HG03442 (cell line): ENCODE data around the gene SLC5A12.
A peak's percentile ranks its signal among the peaks of the same experiment; 100 is the strongest.

Experiments
- ATAC-seq: cut with Tn5 transposase; IDR thresholded peaks from one replicate; pipeline ENCODE4 v1.9.1; 2021; ENCODE audit warnings: mild to moderate bottlenecking, moderate library complexity; ENCODE audit not compliant: unreplicated experiment

The SLC5A12 gene, protein sequence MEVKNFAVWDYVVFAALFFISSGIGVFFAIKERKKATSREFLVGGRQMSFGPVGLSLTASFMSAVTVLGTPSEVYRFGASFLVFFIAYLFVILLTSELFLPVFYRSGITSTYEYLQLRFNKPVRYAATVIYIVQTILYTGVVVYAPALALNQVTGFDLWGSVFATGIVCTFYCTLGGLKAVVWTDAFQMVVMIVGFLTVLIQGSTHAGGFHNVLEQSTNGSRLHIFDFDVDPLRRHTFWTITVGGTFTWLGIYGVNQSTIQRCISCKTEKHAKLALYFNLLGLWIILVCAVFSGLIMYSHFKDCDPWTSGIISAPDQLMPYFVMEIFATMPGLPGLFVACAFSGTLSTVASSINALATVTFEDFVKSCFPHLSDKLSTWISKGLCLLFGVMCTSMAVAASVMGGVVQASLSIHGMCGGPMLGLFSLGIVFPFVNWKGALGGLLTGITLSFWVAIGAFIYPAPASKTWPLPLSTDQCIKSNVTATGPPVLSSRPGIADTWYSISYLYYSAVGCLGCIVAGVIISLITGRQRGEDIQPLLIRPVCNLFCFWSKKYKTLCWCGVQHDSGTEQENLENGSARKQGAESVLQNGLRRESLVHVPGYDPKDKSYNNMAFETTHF

DNA sequence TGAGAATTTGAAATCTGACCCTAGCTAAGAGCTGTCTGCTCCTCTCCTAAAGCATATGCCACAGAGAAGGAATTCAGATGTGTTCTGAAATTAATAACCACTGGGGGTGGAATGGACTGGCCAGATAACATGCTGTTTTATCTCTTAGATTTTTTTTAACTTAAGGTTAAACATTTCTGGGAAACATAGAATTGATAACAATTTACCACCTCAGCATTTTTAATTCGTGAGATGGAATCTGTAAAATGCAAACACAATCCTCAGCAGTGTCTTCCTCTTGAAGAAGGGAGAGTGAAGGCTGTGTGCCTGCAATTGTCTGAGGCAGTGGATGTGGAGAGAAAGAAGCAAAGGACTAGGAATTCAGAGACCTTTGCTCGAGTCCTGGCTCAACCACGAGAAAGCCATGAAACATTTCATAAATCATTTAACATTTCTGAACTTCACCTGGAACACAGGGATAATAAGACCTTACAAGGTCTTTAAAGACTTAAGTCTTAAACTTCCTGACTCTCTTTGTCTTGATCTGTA lies at the start of gene SLC5A12:
Gene SLC5A12 (minus strand): TSS at position 113 of the 528 bp plus-strand sequence. CDS start 346 bp downstream, outside the sequence.
- ATAC-seq, result no peak

DNA sequence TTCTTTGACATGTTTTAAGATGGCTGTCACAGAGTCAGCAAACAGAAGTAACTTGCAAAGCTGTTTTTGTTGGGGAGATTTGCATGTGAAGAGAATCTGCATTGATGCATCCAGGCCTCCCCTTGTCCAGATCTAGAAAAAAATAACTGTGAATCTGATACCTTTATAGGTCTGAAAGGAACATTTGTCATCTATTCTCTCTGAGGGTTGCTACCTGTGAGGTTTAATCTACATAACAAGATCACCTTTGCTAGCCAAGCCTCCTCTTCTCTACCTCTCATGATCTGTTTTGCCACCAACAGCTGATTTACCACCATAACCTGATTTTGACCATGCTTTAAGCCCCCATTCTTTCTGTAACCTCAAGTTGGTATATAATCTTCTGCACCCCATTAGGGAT lies 47.2 kb upstream of the SLC5A12 start:
- ATAC-seq, result no peak

DNA sequence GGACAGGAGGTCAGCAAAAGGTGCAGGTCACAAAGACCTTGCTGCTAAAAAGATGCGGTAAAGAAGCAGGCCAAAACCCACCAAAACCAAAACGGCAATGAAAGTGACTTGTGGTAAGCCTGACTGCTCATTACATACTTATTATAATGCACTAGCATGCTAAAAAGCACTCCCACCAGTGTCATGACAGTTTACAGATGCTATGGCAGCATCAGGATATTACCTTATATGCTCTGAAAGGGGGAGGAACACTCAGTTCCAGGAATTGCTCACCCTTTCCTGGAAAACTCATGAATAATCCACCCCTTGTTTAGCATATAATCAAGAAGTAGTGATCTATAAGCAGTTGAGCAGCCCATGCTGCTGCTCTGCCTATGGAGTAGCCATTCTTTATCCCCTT lies 45.2 kb upstream of the SLC5A12 start:
- no peak for ATAC-seq

DNA sequence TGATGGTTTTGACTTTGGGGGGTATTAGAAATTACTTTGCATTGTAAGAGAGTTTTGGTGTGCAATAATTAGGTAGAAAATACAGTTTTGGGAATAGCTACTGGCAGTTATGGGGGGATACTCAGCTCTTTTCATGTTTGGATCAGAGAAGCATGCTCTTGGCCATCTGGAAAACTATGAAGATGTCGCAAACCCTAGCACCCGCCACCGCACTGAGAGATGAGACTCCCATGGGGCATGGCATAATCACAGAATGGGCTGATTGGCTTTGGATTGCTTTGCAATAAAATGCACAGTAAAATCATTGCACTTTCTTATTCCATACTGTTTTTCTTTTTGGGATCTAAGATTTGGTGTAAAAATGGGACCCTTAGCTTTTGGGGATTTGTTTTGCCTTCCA lies 43.5 kb upstream of the SLC5A12 start:
- ATAC-seq, result no peak

DNA sequence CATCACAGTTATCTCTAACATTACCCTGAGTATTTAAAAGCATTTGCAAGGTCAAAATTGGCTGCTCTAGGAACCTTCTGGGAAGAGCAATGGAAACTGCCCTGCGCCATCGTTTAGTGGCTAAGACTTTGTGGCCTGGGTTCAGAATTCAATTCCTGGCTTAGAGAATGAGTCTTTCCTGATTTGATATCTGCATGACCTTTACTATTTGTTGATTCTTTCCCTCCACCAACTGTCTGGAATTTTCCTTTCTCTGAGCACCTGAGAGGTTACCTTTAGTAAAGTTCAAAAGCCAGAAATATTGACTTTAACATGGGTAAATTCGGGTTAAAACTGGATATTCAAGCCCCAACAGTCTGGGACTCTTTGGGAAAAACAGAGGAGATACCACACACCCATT lies 43.0 kb upstream of the SLC5A12 start:
- ATAC-seq, result no peak

DNA sequence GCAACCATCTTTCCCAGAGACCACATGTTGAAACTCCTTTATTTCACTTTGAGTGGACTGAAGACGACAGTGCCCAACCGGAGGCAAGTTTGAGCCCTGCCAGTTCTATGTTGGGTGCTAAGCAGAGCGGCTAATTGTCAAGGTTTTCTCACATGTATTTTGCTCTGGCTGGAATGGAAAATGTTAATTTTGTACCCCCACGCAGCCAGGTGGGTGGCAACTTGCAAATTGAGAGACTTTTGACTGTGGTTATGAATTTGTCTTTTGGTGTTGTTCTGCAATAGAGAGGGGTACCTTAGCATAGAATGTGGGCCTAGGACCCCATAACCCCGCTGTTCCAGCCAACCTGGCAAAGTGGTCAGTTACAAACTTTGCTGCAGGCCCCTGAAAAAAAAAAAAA lies 42.5 kb upstream of the SLC5A12 start:
- ATAC-seq, result no peak

DNA sequence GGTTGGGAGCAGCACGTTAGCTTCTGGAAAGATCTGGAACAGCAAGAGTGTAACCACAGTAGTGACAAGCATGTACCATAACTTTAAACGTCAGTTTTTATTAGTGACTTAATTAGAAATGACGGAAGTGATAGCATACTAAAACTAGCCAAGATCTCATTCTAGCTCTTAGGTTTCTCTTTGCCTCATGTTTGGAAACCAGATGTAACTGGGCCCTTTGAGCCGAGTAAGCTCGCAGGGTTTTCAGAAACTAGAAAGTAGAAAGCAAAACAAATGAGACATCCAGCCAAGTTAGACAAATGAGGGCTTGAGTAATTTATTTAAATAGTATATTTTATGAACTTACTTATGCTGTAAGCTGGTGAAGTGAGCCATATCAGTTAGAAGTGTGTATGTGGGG lies 40.2 kb upstream of the SLC5A12 start:
- no peak for ATAC-seq

DNA sequence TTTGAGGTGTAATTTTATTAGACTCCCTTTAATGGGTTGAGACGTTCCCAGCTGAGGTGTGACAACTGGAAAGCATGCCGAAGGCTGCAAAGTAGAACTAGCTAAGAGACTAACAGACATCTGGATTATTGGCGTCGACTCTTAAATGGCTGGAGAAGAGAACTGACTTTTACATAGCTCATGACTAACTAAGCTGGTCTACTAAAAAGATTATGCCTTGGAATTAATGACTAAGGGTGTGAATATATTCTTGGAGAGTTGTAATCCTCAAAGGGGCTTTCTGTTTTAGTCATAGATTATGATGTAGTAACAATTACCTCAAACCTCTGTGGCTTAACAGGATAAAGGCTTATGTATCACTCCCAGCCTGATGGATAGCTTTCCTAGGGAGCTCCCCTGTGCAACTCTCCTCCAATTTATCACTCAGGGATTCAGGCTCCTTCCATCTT lies 39.5 kb upstream of the SLC5A12 start:
- ATAC-seq, result no peak

DNA sequence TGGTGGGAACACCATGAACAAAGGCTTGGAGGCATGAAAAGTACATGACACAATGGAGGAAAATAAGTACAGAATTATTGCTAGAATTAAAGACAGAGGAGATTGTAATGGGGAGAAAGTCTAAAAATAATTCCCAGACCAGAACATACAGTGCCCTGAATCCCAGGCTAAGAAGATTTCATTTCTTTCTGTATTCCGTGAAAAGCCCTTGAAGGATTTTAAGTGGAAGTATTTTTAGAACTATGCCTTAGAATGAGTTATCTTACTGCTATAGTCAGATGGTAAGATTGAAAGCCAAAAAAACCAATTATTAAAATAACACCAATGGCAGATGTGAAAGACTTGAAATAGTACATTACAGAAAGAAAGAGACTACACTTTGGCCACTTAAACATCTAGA lies 36.1 kb upstream of the SLC5A12 start:
- no peak for ATAC-seq

DNA sequence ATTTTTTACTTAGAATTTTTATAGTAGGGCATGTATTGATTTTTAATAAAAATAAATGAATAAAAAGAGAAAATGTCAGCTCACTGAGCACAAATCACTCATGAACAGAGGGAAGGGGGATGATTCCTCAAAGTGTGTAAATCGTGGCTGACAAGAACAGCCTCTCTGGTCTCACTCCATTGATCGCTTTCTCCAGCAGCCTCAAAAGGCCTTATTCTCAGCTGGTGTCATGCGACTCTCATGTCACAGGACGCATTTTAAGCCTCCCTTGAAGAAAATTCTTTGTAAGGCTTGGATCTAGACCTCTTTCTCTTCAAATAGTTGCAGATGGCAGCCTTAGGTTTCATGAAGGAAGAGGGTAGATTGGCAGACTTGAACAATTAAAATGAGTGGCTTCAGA lies 33.9 kb upstream of the SLC5A12 start:
- no peak for ATAC-seq

DNA sequence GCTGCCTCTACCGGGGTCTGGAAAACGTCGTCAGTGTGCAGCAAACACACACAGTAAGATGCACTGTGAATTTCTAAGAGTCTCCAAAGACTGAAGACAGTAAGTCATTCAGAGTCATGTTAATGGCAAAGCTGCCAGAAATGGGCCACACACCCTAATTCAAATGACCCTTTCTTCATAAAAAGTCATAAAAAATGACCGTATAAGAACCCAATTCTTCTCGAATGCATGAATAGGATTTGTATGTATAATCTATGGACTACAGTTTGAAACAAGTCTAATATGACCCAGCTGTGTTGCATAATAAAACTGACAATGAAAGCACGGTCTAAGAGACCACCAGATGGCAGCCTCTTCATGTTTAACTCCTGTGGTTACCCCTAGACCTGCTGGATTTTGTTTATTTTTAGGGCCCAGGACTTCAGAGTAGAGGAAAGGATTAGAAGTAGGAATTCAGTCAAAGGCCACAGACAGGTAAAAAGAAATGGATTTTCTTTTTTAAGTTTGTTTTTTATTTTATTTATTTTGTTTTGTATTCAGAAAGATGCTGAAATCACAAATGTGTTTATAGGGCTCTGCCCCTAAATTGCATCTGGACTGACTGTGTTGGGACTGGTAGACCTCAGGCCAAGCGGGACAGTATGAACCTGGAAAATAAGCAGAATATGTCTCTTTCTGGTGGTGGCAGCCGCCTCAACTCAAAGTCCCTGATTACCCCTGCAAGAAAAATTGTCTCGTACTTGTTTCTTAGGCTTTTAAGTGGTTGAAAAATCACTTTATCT lies 32.1 kb upstream of the SLC5A12 start:
- peak; percentile 80 for ATAC-seq

DNA sequence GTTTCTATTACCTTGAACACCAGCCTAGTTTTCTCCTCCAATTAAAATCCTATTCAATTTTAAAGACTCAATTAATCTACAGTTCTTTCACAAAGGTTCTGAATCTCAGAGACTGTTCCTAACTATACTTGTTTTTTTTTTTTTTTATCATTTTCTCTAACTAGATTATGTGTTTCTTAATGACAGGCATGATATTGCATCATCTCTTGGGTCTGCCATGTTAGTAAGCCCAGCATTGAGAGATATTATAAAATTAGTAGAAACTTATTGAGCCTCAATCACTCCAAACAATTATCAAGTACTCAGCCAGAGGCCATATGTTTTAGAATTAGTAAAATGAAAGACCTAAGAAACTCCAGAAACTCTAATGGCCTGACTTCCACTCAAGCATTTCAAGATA lies 28.1 kb upstream of the SLC5A12 start:
- ATAC-seq, result no peak

DNA sequence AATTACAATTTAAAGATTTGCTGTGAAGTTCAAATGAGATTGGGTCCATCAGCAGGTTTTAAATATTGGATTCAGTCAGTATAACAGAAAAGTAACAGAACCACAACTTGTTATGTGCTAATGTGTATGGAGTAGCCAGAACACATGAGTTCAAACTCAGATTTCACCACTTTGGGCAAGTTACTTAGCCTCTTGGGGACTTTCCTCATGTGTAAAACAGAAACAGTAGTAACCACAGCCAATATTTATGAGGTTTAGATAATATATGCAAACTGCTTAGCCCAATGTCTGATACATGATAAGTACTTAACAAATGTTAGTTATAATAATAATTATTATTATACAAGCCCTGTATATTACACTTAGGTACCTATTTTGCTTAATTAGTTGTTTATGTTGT lies 21.8 kb upstream of the SLC5A12 start:
- ATAC-seq, result peak; percentile 86

DNA sequence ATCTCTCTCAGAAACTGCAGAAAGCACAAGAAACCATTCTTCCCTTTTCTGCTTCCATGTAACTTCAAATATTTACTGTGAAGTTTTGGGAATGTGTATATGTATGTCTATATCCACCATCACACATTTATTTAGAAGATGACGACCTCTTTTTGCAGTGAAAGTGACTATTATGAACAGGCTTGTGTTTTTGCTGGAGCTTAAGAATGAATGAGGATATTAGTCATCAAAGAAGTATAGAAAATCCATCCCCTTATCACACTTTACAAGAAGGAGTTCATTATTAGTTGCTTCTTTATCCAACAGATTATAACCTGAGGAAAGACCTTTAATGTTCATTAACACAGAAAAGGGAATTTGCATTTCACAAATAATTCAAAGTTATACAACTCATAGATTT lies 21.1 kb upstream of the SLC5A12 start:
- ATAC-seq, result no peak

DNA sequence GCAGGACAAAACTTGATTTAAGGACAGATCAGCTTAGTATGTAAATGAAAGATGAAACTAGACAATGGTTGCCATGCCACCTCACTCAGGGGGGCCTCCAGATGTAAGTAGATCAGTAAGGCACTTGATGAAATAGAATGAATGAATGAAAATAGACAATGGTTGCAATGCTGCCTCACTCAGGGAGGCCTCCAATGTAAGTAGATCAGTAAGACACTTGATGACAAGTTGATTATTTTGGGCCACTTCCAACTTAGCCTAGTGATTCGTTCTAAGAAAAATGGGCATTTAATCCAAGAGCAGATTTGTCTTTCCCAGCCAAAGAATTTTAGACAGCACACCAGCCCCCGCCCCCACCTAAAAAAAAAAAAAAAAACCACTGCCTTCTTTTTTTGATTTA lies 19.2 kb upstream of the SLC5A12 start:
- ATAC-seq, result no peak

DNA sequence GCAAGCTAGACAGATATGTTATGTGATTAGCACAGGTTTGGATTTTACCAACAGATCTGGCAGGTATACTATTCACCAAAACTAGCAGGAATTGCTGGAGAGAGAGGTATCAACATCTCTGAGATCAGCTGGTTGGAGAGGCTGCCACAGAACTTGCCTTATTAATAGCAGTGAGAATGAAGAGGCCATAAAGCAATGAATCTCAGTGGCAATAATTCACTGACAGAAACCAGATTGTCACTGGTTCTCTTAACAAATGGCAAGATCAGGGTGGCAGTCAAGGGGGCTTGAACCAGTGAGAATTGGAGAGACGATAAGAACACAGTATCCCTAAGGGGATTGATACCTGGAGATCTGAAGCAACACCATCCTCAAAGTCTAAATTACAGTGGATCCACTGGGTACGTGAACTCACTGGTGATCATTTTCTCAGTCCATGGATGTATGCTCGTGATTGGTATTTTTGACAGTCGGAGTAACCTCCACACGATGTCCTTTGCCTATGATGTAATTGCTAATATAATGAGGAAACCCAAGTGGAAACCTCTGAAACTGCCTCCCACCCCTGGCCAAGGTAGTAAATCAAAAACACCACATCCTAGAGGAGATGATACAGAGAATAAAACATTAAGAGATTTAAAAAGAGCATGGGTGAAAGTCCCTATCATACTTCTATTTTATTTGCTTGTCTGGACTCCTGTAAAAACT lies 17.7 kb upstream of the SLC5A12 start:
- no peak for ATAC-seq

DNA sequence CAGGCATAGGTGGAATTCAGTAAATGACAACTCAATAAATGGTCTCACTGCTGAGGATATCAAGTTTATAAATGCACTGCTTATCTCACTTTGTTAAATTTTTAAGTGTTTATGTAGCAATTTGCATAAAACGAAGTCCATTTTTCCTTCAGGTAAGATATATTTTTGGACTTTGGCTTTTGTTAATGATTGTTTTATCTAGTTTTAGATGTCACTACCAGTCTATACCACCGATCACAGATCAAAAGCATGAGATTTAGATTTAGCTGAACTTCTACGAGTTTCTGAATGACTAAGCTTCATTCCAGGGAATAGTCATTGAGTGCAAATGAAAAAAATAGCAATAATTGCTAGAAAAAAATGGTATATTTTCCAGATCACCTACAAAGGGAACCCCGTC lies 12.8 kb upstream of the SLC5A12 start:
- ATAC-seq, result no peak

DNA sequence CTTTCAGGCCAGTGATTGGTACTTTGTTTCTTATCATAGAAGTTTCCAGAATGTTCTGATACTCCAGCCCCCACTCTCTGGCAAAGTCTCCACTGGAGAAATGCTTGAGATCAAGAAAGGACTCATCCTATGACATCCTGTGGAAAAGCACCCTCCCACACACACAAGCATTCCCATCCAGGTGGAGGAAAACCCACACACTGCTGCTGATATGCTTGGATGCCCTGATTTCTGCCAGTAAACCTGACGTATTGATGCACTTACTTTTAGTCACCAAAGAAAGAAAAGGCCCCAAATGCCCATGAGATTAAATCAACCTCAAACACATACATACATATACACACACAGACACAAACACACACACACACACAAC lies 9.2 kb upstream of the SLC5A12 start:
- ATAC-seq, result no peak

DNA sequence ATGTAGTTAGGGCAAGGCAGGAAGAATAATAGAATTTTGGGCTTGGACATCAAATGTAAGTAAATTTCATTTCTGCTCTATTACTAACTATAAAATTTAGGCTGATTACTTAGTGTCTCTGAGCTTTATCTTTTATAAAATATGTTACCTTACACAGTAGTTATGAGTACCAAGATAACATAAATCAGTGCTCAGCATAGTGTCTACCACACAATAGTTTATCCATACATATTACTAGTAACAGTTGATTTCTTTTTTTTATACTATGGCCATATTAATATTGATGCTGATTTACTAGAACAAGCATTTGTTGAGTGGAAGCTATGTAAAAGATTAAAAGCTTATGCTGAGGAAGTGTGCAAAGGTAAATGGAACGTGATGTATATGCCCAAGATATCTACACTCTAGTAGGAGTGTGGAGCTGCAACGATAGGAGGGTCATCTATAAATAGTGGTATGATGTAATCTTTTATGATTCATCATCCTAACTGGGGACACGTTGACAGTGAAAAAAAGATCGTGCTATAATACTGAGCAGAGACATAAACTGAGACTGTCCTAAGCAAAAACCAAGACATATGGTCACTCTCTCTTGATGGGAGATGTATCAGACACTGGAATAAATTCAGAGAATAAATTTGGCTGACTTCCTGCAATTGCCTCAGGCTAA lies 8.7 kb upstream of the SLC5A12 start:
- ATAC-seq, result no peak

DNA sequence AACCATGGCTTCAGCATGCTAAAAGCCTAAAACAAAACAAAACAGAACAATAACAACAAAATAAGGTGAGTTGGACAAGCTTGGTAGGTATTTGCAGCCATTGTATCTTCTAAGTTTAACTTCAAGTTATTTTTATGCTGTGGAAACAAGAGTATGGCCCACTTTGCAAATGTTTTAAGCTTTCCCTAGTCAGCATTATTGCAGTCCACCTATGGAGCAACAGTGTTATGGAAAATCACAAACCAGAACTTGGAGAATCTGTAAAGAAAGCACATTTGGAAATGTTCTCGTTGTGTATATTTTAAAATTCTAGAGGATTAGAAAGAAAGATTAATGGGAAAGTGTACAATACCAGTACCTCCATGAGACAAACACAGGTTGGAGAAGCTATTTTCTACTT lies 7.4 kb upstream of the SLC5A12 start:
- no peak for ATAC-seq
